IMR-90 (cell line): ENCODE results near the gene POMT2. TPM values are rescaled to one million over a fixed set of nuclear protein-coding genes. Genes with fewer than 3 reads are reported as not detected.

ENCODE experiments used
- ATAC-seq: fragments of 200-7000 bp; cut with Tn5 transposase; 2 replicates; pipeline ENCODE4 v1.9.1; 2020; ENCODE audit warnings: low read depth, mild to moderate bottlenecking, moderate library complexity
- BruUV-seq: library from RNA; stranded (reverse); fragments of 400-500 nt; replicated peaks from 2 replicates; lab custom pipeline; 2021; lab: Mats Ljungman, UMichigan
- CTCF ChIA-PET: fragments of 300-600 bp; formaldehyde crosslinking; extraction: SDS; loops from one replicate; lab custom pipeline; 2021; ENCODE audit warnings: antibody characterized with exemption; lab: Yijun Ruan, JAX
- POLR2A ChIA-PET: fragments of 300-600 bp; sonication (Branson Sonifier 250); formaldehyde crosslinking; loops from one replicate; lab custom pipeline; 2022; ENCODE audit warnings: antibody characterized with exemption; ENCODE audit not compliant: unreplicated experiment; lab: Charles Lee
- DNase-seq: peaks from one replicate; pipeline ENCODE4 v3.0.0; 2013
- H2AFZ ChIP-seq: replicated peaks from 2 replicates; pipeline ENCODE3; 2013; ENCODE audit warnings: low read length, mild to moderate bottlenecking; ENCODE audit not compliant: poor library complexity
- H2AK5ac ChIP-seq: 2 replicates; pipeline ENCODE4 v1.6.1; 2013; ENCODE audit warnings: low read depth, low read length, inconsistent platforms
- H2AK9ac ChIP-seq: replicated peaks from 2 replicates; pipeline ENCODE3; 2013; ENCODE audit warnings: mild to moderate bottlenecking, low read depth, low read length, moderate library complexity; ENCODE audit not compliant: poor library complexity
- H2BK120ac ChIP-seq: 2 replicates; pipeline ENCODE4 v1.6.1; 2013; ENCODE audit warnings: low read depth, low read length, inconsistent platforms
- H2BK15ac ChIP-seq: 3 replicates; pipeline ENCODE4 v1.6.1; 2013; ENCODE audit warnings: low read depth, low read length, inconsistent platforms
- H2BK20ac ChIP-seq: 2 replicates; pipeline ENCODE4 v1.6.1; 2013; ENCODE audit warnings: low read depth, mild to moderate bottlenecking, inconsistent platforms, low read length, moderate library complexity
- H2BK5ac ChIP-seq: 2 replicates; pipeline ENCODE4 v1.6.1; 2013; ENCODE audit warnings: mild to moderate bottlenecking, low read depth, low read length, inconsistent platforms; ENCODE audit not compliant: poor library complexity, severe bottlenecking
- H3K14ac ChIP-seq: replicated peaks from 2 replicates; pipeline ENCODE4 v1.6.1; 2013; ENCODE audit warnings: low read depth, low read length, inconsistent platforms
- H3K18ac ChIP-seq: 2 replicates; pipeline ENCODE4 v1.6.1; 2013; ENCODE audit warnings: low read depth, low read length, control low read depth
- H3K23ac ChIP-seq: 2 replicates; pipeline ENCODE4 v1.6.1; 2013; ENCODE audit warnings: low read depth, low read length, inconsistent platforms
- H3K27ac ChIP-seq: 2 replicates; pipeline ENCODE4 v1.5.1; 2013; ENCODE audit warnings: mild to moderate bottlenecking, control low read depth, low read length; ENCODE audit not compliant: insufficient read depth
- H3K27me3 ChIP-seq: 2 replicates; pipeline ENCODE4 v1.6.1; 2013; ENCODE audit warnings: low read length; ENCODE audit not compliant: control insufficient read depth, insufficient read depth
- H3K36me3 ChIP-seq: 2 replicates; pipeline ENCODE4 v1.6.1; 2013; ENCODE audit warnings: low read length, mixed read lengths; ENCODE audit not compliant: control insufficient read depth, insufficient read depth
- H3K4ac ChIP-seq: 2 replicates; pipeline ENCODE4 v1.6.1; 2013; ENCODE audit warnings: low read depth, low read length, inconsistent platforms
- H3K4me1 ChIP-seq: 2 replicates; pipeline ENCODE4 v1.6.1; 2013; ENCODE audit warnings: low read length, mixed read lengths; ENCODE audit not compliant: control insufficient read depth, insufficient read depth
- H3K4me2 ChIP-seq: 2 replicates; pipeline ENCODE4 v1.6.1; 2013; ENCODE audit warnings: low read depth, mild to moderate bottlenecking, control low read depth, low read length, moderate library complexity
- H3K4me3 ChIP-seq: 2 replicates; pipeline ENCODE4 v1.5.1; 2013; ENCODE audit warnings: low read depth, mild to moderate bottlenecking, control low read depth, low read length, moderate library complexity; ENCODE audit not compliant: insufficient read depth
- H3K56ac ChIP-seq: 2 replicates; pipeline ENCODE4 v1.6.1; 2013; ENCODE audit warnings: low read length, inconsistent platforms; ENCODE audit not compliant: insufficient read depth; ENCODE audit errors: extremely low read depth
- H3K79me1 ChIP-seq, 2 experiments: 2 replicates each; pipeline ENCODE4 v1.6.1; 2013; ENCODE audit warnings: low read length in 2 of 2, inconsistent platforms in 1 of 2, low read depth in 1 of 2
- H3K9ac ChIP-seq: 2 replicates; pipeline ENCODE4 v1.6.1; 2013; ENCODE audit warnings: low read depth, low read length, control low read depth
- H3K9me1 ChIP-seq: 2 replicates; pipeline ENCODE4 v1.6.1; 2013; ENCODE audit warnings: low read length, inconsistent platforms; ENCODE audit not compliant: insufficient read depth
- H3K9me3 ChIP-seq: 2 replicates; pipeline ENCODE4 v1.6.1; 2013; ENCODE audit warnings: low read length; ENCODE audit not compliant: control insufficient read depth, insufficient read depth
- H4K20me1 ChIP-seq: 2 replicates; pipeline ENCODE4 v1.6.1; 2013; ENCODE audit warnings: low read length, inconsistent platforms; ENCODE audit not compliant: insufficient read depth
- H4K5ac ChIP-seq: 2 replicates; pipeline ENCODE4 v1.6.1; 2013; ENCODE audit warnings: mild to moderate bottlenecking, low read depth, low read length, control low read depth
- H4K8ac ChIP-seq, 2 experiments: 2 replicates each; pipeline ENCODE4 v1.6.1; 2013; ENCODE audit warnings: low read depth in 2 of 2, low read length in 2 of 2, control low read depth in 1 of 2, inconsistent platforms in 1 of 2
- H4K91ac ChIP-seq: 2 replicates; pipeline ENCODE4 v1.6.1; 2013; ENCODE audit warnings: low read depth, low read length, inconsistent platforms; ENCODE audit not compliant: insufficient read depth
- BHLHE40 ChIP-seq: fragments of 150-350 bp; IDR thresholded peaks from 2 replicates; pipeline ENCODE4 v1.6.1; 2016; ENCODE audit warnings: mild to moderate bottlenecking, low read depth, low read length
- CEBPB ChIP-seq: IDR thresholded peaks from 2 replicates; pipeline ENCODE4 v1.6.1; 2012; ENCODE audit warnings: low read depth, low read length, improper control_type of control experiment
- CHD1 ChIP-seq: IDR thresholded peaks from 2 replicates; pipeline ENCODE4 v1.6.1; 2012; ENCODE audit warnings: low read depth, low read length, improper control_type of control experiment
- CTCF ChIP-seq: conservative IDR thresholded peaks from 2 replicates; pipeline ENCODE4 v1.5.1; 2012; ENCODE audit warnings: mild to moderate bottlenecking, low read depth, low read length, improper control_type of control experiment
- ELK1 ChIP-seq: fragments of 150-350 bp; IDR thresholded peaks from 2 replicates; pipeline ENCODE4 v1.6.1; 2016; ENCODE audit warnings: low read depth, mild to moderate bottlenecking, low read length, moderate library complexity, borderline replicate concordance
- FOS ChIP-seq: fragments of 150-350 bp; IDR thresholded peaks from 2 replicates; pipeline ENCODE4 v1.6.1; 2016; ENCODE audit warnings: low read depth, low read length
- MAZ ChIP-seq: IDR thresholded peaks from 2 replicates; pipeline ENCODE4 v1.6.1; 2012; ENCODE audit warnings: low read depth, mild to moderate bottlenecking, low read length, improper control_type of control experiment, moderate library complexity, borderline replicate concordance
- MXI1 ChIP-seq: IDR thresholded peaks from 2 replicates; pipeline ENCODE4 v1.6.1; 2012; ENCODE audit warnings: low read depth, mild to moderate bottlenecking, low read length, moderate library complexity, borderline replicate concordance
- NFE2L2 ChIP-seq: fragments of 150-350 bp; IDR thresholded peaks from 2 replicates; pipeline ENCODE4 v1.6.1; 2016; ENCODE audit warnings: low read depth, mild to moderate bottlenecking, low read length
- RAD21 ChIP-seq: IDR thresholded peaks from 2 replicates; pipeline ENCODE4 v1.6.1; 2012; ENCODE audit warnings: low read length, improper control_type of control experiment
- RCOR1 ChIP-seq: IDR thresholded peaks from 2 replicates; pipeline ENCODE4 v1.6.1; 2012; ENCODE audit warnings: mild to moderate bottlenecking, low read length, improper control_type of control experiment; ENCODE audit not compliant: insufficient replicate concordance
- RFX5 ChIP-seq: IDR thresholded peaks from 2 replicates; pipeline ENCODE4 v1.8.0; 2012; ENCODE audit warnings: low read depth, mild to moderate bottlenecking, low read length, moderate library complexity
- SMC3 ChIP-seq: fragments of 150-350 bp; IDR thresholded peaks from 2 replicates; pipeline ENCODE4 v1.6.1; 2016; ENCODE audit warnings: low read depth, mild to moderate bottlenecking, antibody characterized with exemption, low read length, moderate library complexity
- WGBS, 2 experiments: methylation state at CpG; one replicate each; pipeline versions ENCODE4 v1.1.5 to v1.1.7; 2013; ENCODE audit warnings: missing lambda C conversion rate in 2 of 2; ENCODE audit not compliant: insufficient read length in 1 of 2; ENCODE audit errors: extremely low coverage in 2 of 2; 5-methylcytosine and 5-hydroxymethylcytosine counted together
- dilution Hi-C: fragments of 300-500 bp; cut with HindIII; formaldehyde crosslinking; loops from one replicate; pipeline ENCODE4 v1.14.3; 2018; ENCODE audit warnings: low sequenced_read_pairs; ENCODE audit not compliant: unreplicated experiment
- in situ Hi-C: fragments of 300-500 bp; cut with MboI; formaldehyde crosslinking; loops from 3 replicates; pipeline ENCODE4 v1.14.3; 2019; ENCODE audit warnings: low sequenced_read_pairs, inconsistent platforms, mixed read lengths
- intact Hi-C: fragments of 100-400 bp; cut with micrococcal nuclease; formaldehyde crosslinking; loops from 2 replicates; pipeline ENCODE4 v1.10.0; 2022
- polyA plus RNA-seq, 3 experiments: library from polyadenylated mRNA; depleted of rRNA; stranded (reverse); fragments of >200 nt; gene quantifications; 2 replicates each; pipeline ENCODE4 v1.2.3, GENCODE V29; 2012; ENCODE audit warnings: low replicate concordance in 1 of 3
- total RNA-seq: library from RNA; depleted of rRNA; stranded (reverse); fragments of >200 nt; gene quantifications from 2 replicates; pipeline ENCODE4 v1.2.3, GENCODE V29; 2012

POMT2 gene
- total and polyA plus RNA-seq, 2 of the 4 experiments (the other 2 are of a cell fraction): 6.5 to 13.0 TPM

- H3K4ac ChIP-seq: no peak overlapping the region
- WGBS, 2 experiments: 77% methylated on average over 5 of the region's 12 CpGs; no CpG with 5 or more reads in 1 of the 2 experiments
- BruUV-seq: no TSS peak
- DNase-seq: no peak
- H3K9me3 ChIP-seq: no peaks in the 10 kb centered on the region
- H3K18ac ChIP-seq: no peak overlapping the region
- ATAC-seq: no peak
- H3K4me2 ChIP-seq: no peak overlapping the region
- no peak overlapping the region for H2AK9ac ChIP-seq
- H3K14ac ChIP-seq: no peak overlapping the region
- ChIA-PET CTCF (no interaction called here), POLR2A (no interaction called here)
- H3K9me1 ChIP-seq: no peaks in the 10 kb centered on the region
- H3K56ac ChIP-seq: no peak overlapping the region
- no peak overlapping the region for H2AFZ ChIP-seq
- H2BK20ac ChIP-seq: no peak overlapping the region
- TF ChIP-seq NFE2L2: no peak
- no peak for TF ChIP-seq FOS
- TF ChIP-seq RFX5: no peak
- no peak for TF ChIP-seq ELK1
- no peak for TF ChIP-seq SMC3
- TF ChIP-seq CEBPB: no peak
- no peak for TF ChIP-seq CTCF
- no peak for TF ChIP-seq RCOR1
- no peak for TF ChIP-seq RAD21
- TF ChIP-seq MXI1: no peak
- TF ChIP-seq BHLHE40: no peak
- no peak for TF ChIP-seq MAZ
- TF ChIP-seq CHD1: no peak
- in situ Hi-C loops: no loop called here
- H3K9ac ChIP-seq: no peak overlapping the region
- dilution Hi-C loops: no loop called here
- no peak overlapping the region for H3K4me3 ChIP-seq
- no peaks in the 10 kb centered on the region for H3K36me3 ChIP-seq
- no peak overlapping the region for H2BK120ac ChIP-seq
- no peaks in the 10 kb centered on the region for H3K4me1 ChIP-seq
- no peak overlapping the region for H3K27ac ChIP-seq
- no peaks in the 10 kb centered on the region for H3K79me1 ChIP-seq
- no peak overlapping the region for H2BK5ac ChIP-seq
- H4K8ac ChIP-seq: no peak overlapping the region
- intact Hi-C loops: no loop called here
- H3K27me3 ChIP-seq: peaks cover 8% of the 10 kb centered on the region; the same call in 1 of the 2 replicates
- H4K20me1 ChIP-seq: no peaks in the 10 kb centered on the region
- no peak overlapping the region for H3K23ac ChIP-seq
- H4K5ac ChIP-seq: no peak overlapping the region
- no peak overlapping the region for H4K91ac ChIP-seq
- H2BK15ac ChIP-seq: no peak overlapping the region
- no peak overlapping the region for H2AK5ac ChIP-seq
These were observed 95.4 kb downstream of the POMT2 start for GRCh38 chr14:77225254-77225653.
